Stimulated activated naive CD8-positive, alpha-beta T cell treated with anti-CD3 and anti-CD28 coated beads, Interleukin-15, Interleukin-2, amounts not matched to agents 100 U/mL and 50 U/mL, for 24 hours (primary cell): Measurements from ENCODE around the gene L3MBTL4.
"Not testable (repeated sequence)": the region's sequence is repeated elsewhere in the genome, so short reads cannot be mapped to it uniquely, and the experiment has no call there.

Experiments used
- ATAC-seq: fragments of 150-1000 bp; cut with Tn5 transposase; one replicate; pipeline ENCODE4 v1.10.0; 2021
- DNase-seq: peaks from one replicate; pipeline ENCODE4 v3.0.0; 2021

The L3MBTL4 gene

GRCh38 chr18:6406075-6406909 is 8.4 kb downstream of the L3MBTL4 start:
- no peak for DNase-seq
- no peak for ATAC-seq

- DNase-seq (no peak), ATAC-seq (no peak)
These were observed 9.3 kb downstream of the L3MBTL4 start for GRCh38 chr18:6405237-6406074.

GRCh38 chr18:6404834-6405233 is 9.9 kb downstream of the L3MBTL4 start:
- ATAC-seq (no peak), DNase-seq (no peak)

GRCh38 chr18:6401687-6402086 is 13.0 kb downstream of the L3MBTL4 start:
- DNase-seq (no peak), ATAC-seq (no peak)

- ATAC-seq (no peak), DNase-seq (no peak)
These were observed 14.9 kb downstream of the L3MBTL4 start for GRCh38 chr18:6399776-6400175.

GRCh38 chr18:6397931-6398566 is 16.7 kb downstream of the L3MBTL4 start:
- DNase-seq, result no peak
- no peak for ATAC-seq

- ATAC-seq, result no peak
- DNase-seq, result no peak
These were observed 17.9 kb downstream of the L3MBTL4 start for GRCh38 chr18:6396847-6397246.

GRCh38 chr18:6396276-6396675 is 18.4 kb downstream of the L3MBTL4 start:
- ATAC-seq (no peak), DNase-seq (no peak)

- DNase-seq, result no peak
These were observed 25.7 kb downstream of the L3MBTL4 start for GRCh38 chr18:6389005-6389404.

GRCh38 chr18:6382963-6383362 is 31.7 kb downstream of the L3MBTL4 start:
- no peak for DNase-seq

More at GRCh38 chr18:6389005-6389404, 25.7 kb downstream of the L3MBTL4 start:
- ATAC-seq, result no peak

GRCh38 chr18:6377473-6377872 is 37.2 kb downstream of the L3MBTL4 start:
- DNase-seq, ATAC-seq: not testable (repeated sequence)

More at GRCh38 chr18:6382963-6383362, 31.7 kb downstream of the L3MBTL4 start:
- ATAC-seq, result no peak

GRCh38 chr18:6376433-6377229 is 38.1 kb downstream of the L3MBTL4 start:
- DNase-seq (no peak), ATAC-seq (no peak)

GRCh38 chr18:6374935-6375529 is 39.7 kb downstream of the L3MBTL4 start:
- DNase-seq (no peak), ATAC-seq (no peak)

GRCh38 chr18:6374340-6374739 is 40.4 kb downstream of the L3MBTL4 start:
- ATAC-seq, result no peak
- no peak for DNase-seq

- ATAC-seq (no peak), DNase-seq (no peak)
These were observed 41.5 kb downstream of the L3MBTL4 start for GRCh38 chr18:6373187-6373586.

GRCh38 chr18:6370886-6371635 is 43.6 kb downstream of the L3MBTL4 start:
- DNase-seq (no peak), ATAC-seq (no peak)

- DNase-seq (no peak), ATAC-seq (no peak)
These were observed 44.3 kb downstream of the L3MBTL4 start for GRCh38 chr18:6370410-6370809.

GRCh38 chr18:6368017-6368416 is 46.7 kb downstream of the L3MBTL4 start:
- DNase-seq (no peak), ATAC-seq (no peak)

- DNase-seq (no peak), ATAC-seq (no peak)
These were observed 47.5 kb downstream of the L3MBTL4 start for GRCh38 chr18:6367208-6367607.

- DNase-seq, result no peak
- ATAC-seq, result no peak
These were observed 47.9 kb downstream of the L3MBTL4 start for GRCh38 chr18:6366776-6367175.

GRCh38 chr18:6365385-6365784 is 49.3 kb downstream of the L3MBTL4 start:
- ATAC-seq (no peak), DNase-seq (no peak)
